ENCODE measurements around the gene KLHDC8B. TPM values are rescaled to one million over a fixed set of nuclear protein-coding genes. Genes with fewer than 3 reads are reported as not detected.
A peak's percentile ranks its signal among the peaks of the same experiment; 100 is the strongest.

The KLHDC8B gene
- total and polyA plus RNA-seq, 2 of the 4 experiments (the other 2 are of a cell fraction) = 16.3 to 16.5 TPM

- BruUV-seq (replicated peaks) = no TSS peak
- Histone ChIP-seq H3K4ac (ENCODE audit: low read depth, low read length) (peak overlapping the region; percentile 75), H3K9ac (ENCODE audit: low read depth, low read length) (no peak overlapping the region), H2BK5ac (ENCODE audit: low read depth, low read length, poor library complexity, severe bottlenecking) (peak overlapping the region; percentile 48), H3K4me3 (ENCODE audit: insufficient read depth, low read depth, low read length) (no peak overlapping the region), H2BK20ac (ENCODE audit: low read depth, low read length) (no peak overlapping the region), H2AFZ (replicated peaks; ENCODE audit: low read length, poor library complexity) (peak overlapping the region; percentile 90), H3K18ac (ENCODE audit: low read depth, low read length) (no peak overlapping the region), H2BK120ac (ENCODE audit: low read depth, low read length) (0 out of 2 replicates have a peak overlapping the region, but pooled peaks have one; percentile 4), H2BK15ac (ENCODE audit: low read depth, low read length) (no peak overlapping the region), H3K4me1 (ENCODE audit: control insufficient read depth, insufficient read depth, low read length) (no peaks in the 10 kb centered on the region), H4K8ac (ENCODE audit: low read depth in 2 of 2, low read length in 2 of 2) (peak overlapping the region in 1 of 2 experiments; percentile 74; a peak in 3 of 4 replicates), H3K27ac (ENCODE audit: insufficient read depth, low read length) (peak overlapping the region; percentile 21; the same call in 1 of the 2 replicates), H3K27me3 (ENCODE audit: control insufficient read depth, insufficient read depth, low read length) (peaks cover 1% of the 10 kb centered on the region; the same call in 1 of the 2 replicates), H2AK9ac (replicated peaks; ENCODE audit: low read depth, low read length, poor library complexity) (no peak overlapping the region), H3K36me3 (ENCODE audit: control insufficient read depth, insufficient read depth, low read length) (no peaks in the 10 kb centered on the region), H3K9me3 (ENCODE audit: control insufficient read depth, insufficient read depth, low read length) (no peaks in the 10 kb centered on the region), H3K23ac (ENCODE audit: low read depth, low read length) (no peak overlapping the region), H3K9me1 (ENCODE audit: insufficient read depth, low read length) (no peaks in the 10 kb centered on the region), H3K4me2 (ENCODE audit: low read depth, low read length) (no peak overlapping the region), H3K79me1 (ENCODE audit: low read depth in 1 of 2, low read length in 2 of 2) (no peaks in the 10 kb centered on the region), H4K5ac (ENCODE audit: low read depth, low read length) (no peak overlapping the region), H4K20me1 (ENCODE audit: insufficient read depth, low read length) (no peaks in the 10 kb centered on the region), H3K14ac (replicated peaks; ENCODE audit: low read depth, low read length) (no peak overlapping the region), H3K56ac (ENCODE audit: extremely low read depth, insufficient read depth, low read length) (no peak overlapping the region; the same call in 1 of the 2 replicates), H2AK5ac (ENCODE audit: low read depth, low read length) (0 out of 2 replicates have a peak overlapping the region, but pooled peaks have one; percentile 39), H4K91ac (ENCODE audit: insufficient read depth, low read depth, low read length) (no peak overlapping the region)
- CTCF ChIA-PET = no interaction called here
- 19% methylated on average over 14 of the region's 53 CpGs; no CpG with 5 or more reads in 1 of the 2 experiments for WGBS, 2 experiments (ENCODE audit: extremely low coverage in 2 of 2, insufficient read length in 1 of 2)
- ATAC-seq (ENCODE audit: low read depth) (0 out of 2 replicates have a peak, but pooled peaks have one; percentile 17), DNase-seq (peak; percentile 24)
- dilution Hi-C loops (cut with HindIII; ENCODE audit: low sequenced_read_pairs, unreplicated experiment) (no loop called here), in situ Hi-C loops (cut with MboI; ENCODE audit: low sequenced_read_pairs) (no loop called here), intact Hi-C loops (cut with micrococcal nuclease) (no loop called here)
- TF ChIP-seq NFE2L2 (IDR thresholded peaks at IDR 0.05; ENCODE audit: low read depth, low read length) = no peak
- TF ChIP-seq SMC3 (IDR thresholded peaks at IDR 0.05; ENCODE audit: low read depth, low read length) = no peak
- TF ChIP-seq USF2 (IDR thresholded peaks at IDR 0.05; ENCODE audit: low read depth, low read length) = no peak
- TF ChIP-seq FOS (IDR thresholded peaks at IDR 0.05; ENCODE audit: low read depth, low read length) = no peak
- no peak for TF ChIP-seq CTCF (conservative IDR thresholded peaks at IDR 0.05; ENCODE audit: low read depth, low read length)
- no peak for TF ChIP-seq CHD1 (IDR thresholded peaks at IDR 0.05; ENCODE audit: low read depth, low read length)
- no peak for TF ChIP-seq ELK1 (IDR thresholded peaks at IDR 0.05; ENCODE audit: borderline replicate concordance, low read depth, low read length)
- no peak for TF ChIP-seq MAZ (IDR thresholded peaks at IDR 0.05; ENCODE audit: borderline replicate concordance, low read depth, low read length)
- no peak for TF ChIP-seq MAFK (IDR thresholded peaks at IDR 0.05; ENCODE audit: low read depth, low read length)
- TF ChIP-seq RFX5 (IDR thresholded peaks at IDR 0.05; ENCODE audit: low read depth, low read length) = no peak
- TF ChIP-seq POLR2A (IDR thresholded peaks at IDR 0.05; ENCODE audit: low read depth, low read length) = no peak
- TF ChIP-seq CEBPB (IDR thresholded peaks at IDR 0.05; ENCODE audit: low read depth, low read length) = no peak
- TF ChIP-seq RAD21 (IDR thresholded peaks at IDR 0.05; ENCODE audit: low read length) = no peak
- no peak for TF ChIP-seq RCOR1 (IDR thresholded peaks at IDR 0.05; ENCODE audit: insufficient replicate concordance, low read length)
- POLR2A ChIA-PET (ENCODE audit: unreplicated experiment) = no interaction called here
These were observed 28.0 kb downstream of the KLHDC8B start for GRCh38 chr3:49199239-49199899.
